OCI-M2 (cell line): Measurements from ENCODE around the gene EIF2D.

Source experiments
- DNase-seq: peaks from one replicate; lab custom pipeline; 2025; ENCODE audit not compliant: unreplicated experiment; lab: John Stamatoyannopoulos, UW

Gene EIF2D

GRCh38 chr1:206551986-206552326 is 60.3 kb downstream of the EIF2D start:
- DNase-seq = no peak

GRCh38 chr1:206551296-206551985 is 60.8 kb downstream of the EIF2D start:
- DNase-seq = no peak

DNA sequence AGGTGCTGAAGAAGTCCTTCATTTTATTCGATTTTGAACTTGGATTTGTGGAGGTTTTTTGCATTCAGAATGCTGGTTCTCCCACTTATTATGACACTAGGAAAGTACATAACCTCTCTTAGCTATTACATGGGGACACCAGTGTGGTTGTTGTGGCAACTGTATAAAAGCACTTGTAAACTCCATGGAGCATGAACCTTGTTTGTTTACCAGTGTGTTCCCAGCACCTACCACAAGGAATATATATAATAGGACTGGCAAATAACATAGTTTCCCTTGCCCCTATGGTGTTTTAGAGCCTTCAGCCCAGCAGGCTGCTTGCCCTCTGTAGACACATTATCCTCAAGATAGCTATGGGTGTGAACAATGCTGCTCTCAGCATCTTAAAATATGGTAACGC is 61.8 kb downstream of the EIF2D start:
- no peak for DNase-seq

DNA sequence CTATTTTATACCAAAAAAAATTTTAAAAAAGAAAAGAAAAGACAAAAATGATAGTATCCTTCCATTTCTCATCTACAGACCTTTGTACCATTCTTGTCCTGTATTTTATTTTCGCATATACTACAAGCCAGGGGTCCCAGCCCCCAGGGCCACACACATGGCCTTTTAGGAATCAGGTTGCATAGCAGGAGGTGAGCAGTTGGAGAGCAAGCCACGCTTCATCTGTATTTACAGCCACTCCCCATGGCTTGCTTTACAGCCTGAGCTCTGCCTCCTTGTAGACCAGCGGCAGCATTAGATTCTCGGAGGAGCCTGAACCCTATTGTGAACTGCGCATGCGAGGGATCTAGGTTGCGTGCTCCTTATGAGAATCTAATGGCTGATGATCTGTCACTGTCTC is 65.2 kb downstream of the EIF2D start:
- no peak for DNase-seq

GRCh38 chr1:206545351-206545750 is 66.9 kb downstream of the EIF2D start:
- DNase-seq = no peak

DNA sequence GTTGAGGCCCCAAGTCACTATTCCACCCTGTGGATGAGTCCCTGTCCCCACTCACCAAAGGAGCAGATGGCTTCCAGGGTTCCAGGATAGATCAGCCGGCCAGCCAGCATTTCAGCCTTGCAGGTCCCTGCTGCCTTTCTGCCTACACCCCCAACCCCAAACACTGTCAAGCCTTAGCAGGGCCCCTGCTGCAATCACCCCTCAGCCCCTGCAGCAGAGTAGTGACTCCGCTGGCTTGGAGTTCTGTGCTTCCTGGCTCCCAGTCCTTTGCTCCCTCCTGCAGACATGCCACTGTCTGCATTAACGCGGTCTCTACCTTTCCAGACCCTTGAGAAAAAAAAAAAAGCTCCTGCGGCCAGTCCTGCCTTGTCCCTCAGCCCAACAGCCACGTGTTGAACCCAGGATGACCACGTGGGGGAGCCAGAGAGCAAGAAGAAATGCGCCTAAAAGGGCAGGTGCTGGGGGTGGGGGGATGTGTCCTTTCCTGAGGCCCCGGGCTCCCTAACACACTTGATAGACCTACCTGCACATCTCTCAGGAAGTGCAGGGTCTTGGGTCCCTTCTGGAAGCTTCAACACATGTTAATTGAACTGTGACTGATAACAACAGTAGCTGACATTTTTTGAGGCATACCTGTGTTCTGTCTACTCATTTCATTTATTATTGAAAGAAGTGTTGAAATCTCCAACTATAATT is 67.6 kb downstream of the EIF2D start:
- no peak for DNase-seq
